ENCODE results near the gene CHP2.

- TF ChIP-seq ZNF670 (tag by site-specific recombination; IDR thresholded peaks at IDR 0.05; ENCODE audit: low read depth), result no peak
- TF ChIP-seq CTCF (tag by site-specific recombination; IDR thresholded peaks at IDR 0.05), result no peak
- TF ChIP-seq ZNF560 (tag by site-specific recombination; IDR thresholded peaks at IDR 0.05; ENCODE audit: borderline replicate concordance), result no peak
- TF ChIP-seq ZNF18 (tag by site-specific recombination; IDR thresholded peaks at IDR 0.05), result no peak
- no peak for TF ChIP-seq TSHZ1 (tag by site-specific recombination; IDR thresholded peaks at IDR 0.05; ENCODE audit: borderline replicate concordance)
- no peak for TF ChIP-seq ZNF274 (IDR thresholded peaks at IDR 0.05; ENCODE audit: low read length)
- no peak for TF ChIP-seq ZNF274 (tag by site-specific recombination; IDR thresholded peaks at IDR 0.05; ENCODE audit: borderline replicate concordance)
- TF ChIP-seq ZNF174 (tag by site-specific recombination; IDR thresholded peaks at IDR 0.05), result no peak
- no peak for TF ChIP-seq ZNF747 (tag by site-specific recombination; IDR thresholded peaks at IDR 0.05)
- TF ChIP-seq ZNF76 (tag by site-specific recombination; IDR thresholded peaks at IDR 0.05; ENCODE audit: borderline replicate concordance, low read depth), result no peak
- TF ChIP-seq ZBTB1 (tag by site-specific recombination; IDR thresholded peaks at IDR 0.05), result no peak
- no peak for TF ChIP-seq TRIM28 (IDR thresholded peaks at IDR 0.05; ENCODE audit: borderline replicate concordance, low read length)
- TF ChIP-seq REST (tag by site-specific recombination; IDR thresholded peaks at IDR 0.05), result no peak
These were observed 41.9 kb upstream of the CHP2 start, which contains the start of gene ERN2 for GRCh38 chr16:23712976-23713375.

All from HEK293 (cell line).